GM21825 (cell line): ENCODE measurements around the gene CKAP2L.

Source experiments
- ATAC-seq: cut with Tn5 transposase; IDR thresholded peaks from one replicate; pipeline ENCODE4 v1.9.1; 2021; ENCODE audit warnings: mild to moderate bottlenecking, moderate library complexity; ENCODE audit not compliant: unreplicated experiment

The CKAP2L gene

DNA sequence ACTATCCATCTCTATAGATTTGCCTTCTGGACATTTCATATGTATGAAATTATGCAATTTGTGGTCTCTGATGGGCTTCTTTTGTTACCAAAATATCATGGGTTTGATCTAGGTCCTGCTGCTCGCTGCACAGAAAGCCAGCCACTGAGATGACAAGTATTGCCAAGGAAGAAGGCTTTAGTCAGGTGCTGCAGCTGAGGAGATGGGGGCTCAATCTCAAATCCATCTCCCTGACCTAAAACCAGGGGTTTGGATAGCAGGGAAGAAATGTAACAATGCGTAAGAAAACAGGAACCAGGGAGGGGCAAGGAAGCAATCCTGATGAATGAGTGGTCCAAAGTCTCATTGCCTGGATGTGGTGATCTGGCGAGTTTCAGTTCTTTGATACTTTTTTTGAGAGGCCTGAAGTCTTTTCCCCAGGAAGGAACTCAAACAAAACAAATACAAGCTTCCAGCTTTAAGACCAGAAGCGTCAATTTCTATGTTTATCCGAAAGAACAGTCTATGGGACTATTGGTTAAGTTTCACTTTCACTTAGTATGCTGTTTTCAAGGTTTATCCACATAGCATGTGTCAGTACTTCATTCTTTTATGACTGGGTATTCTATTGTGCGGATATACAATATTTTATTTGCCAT lies 3.4 kb upstream of the CKAP2L start:
- ATAC-seq, result no peak

GRCh38 chr2:112765251-112765650 lies 842 bp upstream of the CKAP2L start:
- no peak for ATAC-seq

- ATAC-seq, result no peak
These were observed 2.1 kb downstream of the CKAP2L start for GRCh38 chr2:112762276-112762675.

GRCh38 chr2:112760149-112760548 lies 4.3 kb downstream of the CKAP2L start:
- ATAC-seq, result no peak

DNA sequence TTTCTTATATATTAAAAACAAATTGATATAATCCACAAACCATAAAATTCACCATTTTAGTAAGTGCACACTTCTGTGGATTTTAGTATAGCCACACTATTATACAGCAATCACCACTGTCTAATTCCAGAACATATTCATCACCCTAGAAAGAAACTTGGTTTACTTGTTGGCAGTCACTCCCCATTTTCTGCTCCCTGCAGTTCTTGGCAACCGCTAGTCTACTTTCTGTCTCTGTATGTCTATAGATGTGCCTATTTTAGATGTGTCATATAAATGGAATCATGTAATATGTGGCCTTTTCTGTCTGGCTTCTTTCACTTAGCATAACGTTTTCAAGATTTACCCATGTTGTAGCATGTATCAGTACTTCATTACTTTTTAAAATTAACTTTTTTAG lies 5.7 kb downstream of the CKAP2L start:
- ATAC-seq, result no peak

- no peak for ATAC-seq
These were observed 7.1 kb downstream of the CKAP2L start for GRCh38 chr2:112757265-112757664.

DNA sequence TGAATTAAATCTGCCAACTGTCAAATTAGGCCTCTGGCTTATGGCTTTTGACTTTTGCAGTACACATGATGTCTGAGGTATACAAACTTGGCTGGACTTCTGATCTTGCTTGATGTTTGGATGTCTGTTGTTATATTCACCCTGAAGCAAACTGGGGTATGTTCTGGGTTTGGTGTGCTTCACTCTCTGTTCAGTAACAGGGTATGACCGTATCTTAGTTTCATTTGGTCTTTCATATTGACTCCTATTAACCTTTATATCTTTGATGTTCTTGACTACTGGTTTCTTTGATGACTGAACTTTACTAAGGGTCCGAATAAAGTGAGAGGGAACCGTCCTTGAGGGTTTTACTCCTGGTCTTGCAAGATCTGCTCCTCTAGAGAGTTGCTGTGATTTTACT lies 8.2 kb downstream of the CKAP2L start:
- no peak for ATAC-seq

- ATAC-seq, result no peak
These were observed 9.0 kb downstream of the CKAP2L start for GRCh38 chr2:112755444-112755843.

- no peak for ATAC-seq
These were observed 9.8 kb downstream of the CKAP2L start for GRCh38 chr2:112754564-112754963.

- ATAC-seq, result no peak
These were observed 11.7 kb downstream of the CKAP2L start for GRCh38 chr2:112752667-112753066.

GRCh38 chr2:112751451-112752197 lies 12.8 kb downstream of the CKAP2L start:
- ATAC-seq, result no peak

DNA sequence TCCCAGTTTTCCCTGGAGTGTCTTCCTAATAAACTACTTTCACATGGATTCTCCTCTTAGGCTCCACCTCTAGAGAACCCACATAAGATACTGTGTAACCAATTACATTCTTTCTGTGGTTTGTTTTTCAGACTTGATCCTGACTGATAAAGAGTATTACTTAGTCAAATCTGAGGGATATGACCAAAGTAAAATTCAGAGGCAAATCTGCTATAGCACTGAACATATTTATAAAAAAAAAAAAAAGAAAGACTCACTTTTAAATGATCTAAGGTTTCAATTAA lies 13.9 kb downstream of the CKAP2L start:
- no peak for ATAC-seq

DNA sequence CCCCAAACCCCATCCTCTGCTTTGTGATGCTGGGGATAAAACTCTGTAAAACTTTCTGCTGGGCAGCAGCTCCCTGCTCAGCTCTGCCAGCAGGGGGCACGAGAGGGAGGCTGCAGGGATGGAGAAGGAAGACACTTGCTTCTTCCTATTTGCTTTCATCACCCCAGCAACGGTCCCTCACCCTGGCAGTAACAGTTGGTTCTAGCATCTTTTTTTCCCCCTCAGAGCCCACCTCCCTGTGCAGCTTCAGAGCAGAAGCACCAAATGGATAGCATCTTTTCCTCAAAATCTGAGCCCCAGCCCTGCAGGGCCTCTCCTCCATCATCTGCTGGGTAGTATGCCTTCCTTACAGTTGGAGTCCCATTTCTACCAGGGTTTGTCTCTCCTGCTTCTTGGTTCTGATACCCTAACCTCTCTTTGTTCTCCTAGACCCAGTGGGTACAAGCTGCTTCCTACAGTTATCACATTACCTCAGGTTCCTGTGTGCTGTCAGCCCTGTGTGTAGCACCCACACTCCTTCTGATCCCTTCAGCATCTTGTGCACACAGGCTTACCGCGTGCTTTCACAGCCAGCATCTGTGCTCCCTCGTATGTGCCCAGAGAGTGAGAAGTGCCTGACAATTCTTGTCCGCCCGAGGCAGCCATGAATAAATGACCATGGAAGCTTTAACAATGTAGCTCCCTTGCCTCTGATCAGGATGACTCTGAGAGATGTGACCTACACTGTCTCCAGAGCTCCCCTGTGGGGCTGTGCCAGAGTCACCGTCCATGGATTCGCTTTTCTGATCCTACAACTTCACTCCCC lies 14.5 kb downstream of the CKAP2L start:
- no peak for ATAC-seq

- ATAC-seq, result no peak
These were observed 23.9 kb downstream of the CKAP2L start for GRCh38 chr2:112740527-112740926.

DNA sequence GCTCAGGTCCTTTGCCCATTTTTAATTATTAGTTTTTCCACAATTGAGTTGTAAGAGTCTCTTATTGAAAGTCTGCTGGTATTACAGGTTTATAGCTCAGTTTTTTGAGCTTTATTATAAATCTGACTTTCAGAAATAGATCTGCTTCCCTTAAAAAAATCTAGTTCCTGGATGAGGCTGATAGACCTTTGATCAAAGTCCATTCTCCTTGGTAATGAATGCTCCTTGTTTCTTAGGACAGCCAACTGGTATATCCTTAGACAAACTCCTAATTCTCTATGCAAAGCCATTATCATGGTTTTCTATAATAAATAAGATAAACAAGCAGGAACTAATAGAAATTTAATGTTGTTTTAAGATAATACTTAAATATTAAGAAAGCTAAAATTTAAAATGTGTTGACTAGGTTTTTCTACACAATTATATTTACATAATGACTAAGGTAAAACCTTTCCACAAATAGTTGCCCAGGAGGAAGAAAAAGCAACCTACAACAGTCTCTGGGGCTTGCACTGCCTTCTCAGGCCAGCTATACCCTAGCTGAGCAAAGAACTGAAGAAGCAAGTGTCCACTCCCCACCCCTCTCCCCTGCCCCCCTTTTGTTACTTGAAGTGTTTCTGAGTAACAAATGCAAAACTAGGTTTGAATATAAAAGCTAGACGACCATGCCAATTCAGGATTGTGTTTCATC lies 26.7 kb downstream of the CKAP2L start:
- no peak for ATAC-seq

DNA sequence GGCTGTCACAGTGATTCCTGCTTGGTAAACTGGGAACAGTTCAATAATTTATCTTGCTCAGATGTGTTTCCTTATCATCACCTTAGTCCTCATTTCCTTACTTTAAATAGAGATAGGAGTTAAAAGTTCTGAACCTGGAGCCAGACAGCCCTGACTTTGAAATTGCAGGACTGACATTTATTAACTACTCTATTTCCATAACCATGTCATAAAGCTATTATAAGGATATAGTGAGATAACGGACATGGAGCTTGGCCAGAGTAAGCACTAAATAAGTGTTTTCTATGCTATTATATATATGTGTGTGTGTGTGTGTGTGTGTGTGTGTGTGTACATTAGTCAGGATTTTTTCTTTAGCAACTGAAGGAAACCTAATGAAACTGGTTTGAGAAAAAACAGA lies 30.5 kb downstream of the CKAP2L start:
- ATAC-seq, result no peak

- ATAC-seq, result no peak
These were observed 31.0 kb downstream of the CKAP2L start for GRCh38 chr2:112733456-112733855.

DNA sequence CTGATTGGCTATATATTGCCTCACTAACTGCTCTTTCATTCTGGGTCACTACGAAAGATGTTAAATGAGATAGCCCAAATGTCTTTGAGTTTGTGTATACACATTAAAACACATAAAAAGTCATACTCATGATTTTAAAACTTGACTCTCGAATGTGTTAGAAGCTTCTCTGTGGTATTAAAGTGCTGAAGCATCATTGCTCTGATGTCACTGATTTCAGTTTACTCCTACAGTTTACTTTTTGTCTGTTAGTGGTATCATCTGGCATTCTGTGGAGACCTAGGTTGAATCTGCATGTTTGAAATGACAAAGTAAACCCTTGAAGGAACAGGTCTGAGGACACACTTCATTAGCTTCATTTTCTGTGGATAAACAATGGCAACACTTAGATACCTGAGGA lies 32.9 kb downstream of the CKAP2L start:
- ATAC-seq, result no peak

DNA sequence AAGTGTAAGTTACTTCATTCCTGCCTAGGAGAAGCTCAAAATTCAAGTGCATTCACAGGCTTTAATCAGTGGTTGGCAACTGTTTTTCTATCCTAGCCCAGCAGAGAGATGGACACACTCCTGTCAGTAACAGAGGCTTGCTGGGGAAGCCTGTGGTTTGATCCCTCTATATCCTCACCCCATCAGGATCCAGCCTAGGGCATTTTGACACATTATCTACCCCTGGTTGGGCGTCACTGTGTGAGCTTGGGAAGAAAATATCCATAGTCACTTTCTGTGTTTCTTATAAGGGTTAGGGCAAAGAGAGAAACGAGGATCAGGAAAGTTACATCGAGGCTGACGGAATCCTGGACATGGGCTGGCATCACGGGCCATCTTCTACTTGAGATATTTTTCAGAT lies 33.6 kb downstream of the CKAP2L start:
- no peak for ATAC-seq

GRCh38 chr2:112730216-112730615 lies 34.2 kb downstream of the CKAP2L start:
- ATAC-seq, result no peak

DNA sequence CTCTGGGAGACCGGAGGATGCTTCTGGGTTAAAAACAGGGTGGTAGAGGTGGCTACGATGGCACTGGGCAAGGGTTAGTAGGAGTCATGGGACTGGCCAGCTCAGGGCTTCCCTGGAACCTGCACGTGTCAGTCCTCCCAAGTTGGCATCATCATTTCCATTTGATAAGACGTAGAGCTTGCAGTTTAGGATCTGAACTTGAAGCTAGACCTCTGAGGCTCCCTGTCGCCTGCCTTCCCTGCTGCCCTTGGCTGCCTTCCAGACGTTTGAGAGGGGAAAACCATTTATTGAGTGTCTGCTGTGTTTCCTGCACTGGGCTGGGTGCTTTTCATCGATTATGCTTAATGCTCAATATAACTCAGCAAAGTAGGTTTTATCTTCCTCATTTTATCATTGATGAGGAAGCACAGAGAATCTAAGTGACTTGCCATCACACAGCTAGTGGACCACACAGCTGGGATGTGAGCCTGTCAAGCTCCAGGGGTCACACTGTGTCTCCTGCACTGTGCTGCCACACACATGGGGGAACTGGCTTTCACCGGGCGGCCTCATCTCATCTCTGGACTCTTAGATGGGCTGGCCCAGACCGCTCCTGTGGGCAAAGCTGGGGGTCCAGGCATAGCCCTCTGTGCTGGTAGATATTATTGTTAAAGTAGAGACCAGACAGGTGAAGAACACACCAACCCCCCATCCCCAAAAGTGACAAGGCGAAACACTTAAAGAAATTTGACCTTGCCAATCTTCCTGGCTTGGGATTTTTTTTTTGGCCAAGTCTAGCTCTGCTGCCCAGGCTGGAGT lies 35.8 kb downstream of the CKAP2L start:
- no peak for ATAC-seq
